ENCODE data around the gene SEC24B. TPM values are rescaled to one million over a fixed set of nuclear protein-coding genes. Genes with fewer than 3 reads are reported as not detected.

Gene SEC24B
- polyA plus RNA-seq, 1 donor from 2014 or later: 20.4 TPM

GRCh38 chr4:109390115-109390768, 43.4 kb upstream of the SEC24B start:
- H3K4me2 ChIP-seq (ENCODE audit: low read length): no peak overlapping the region
- H3K79me2 ChIP-seq (replicated peaks; ENCODE audit: insufficient read depth, low read length): no peaks in the 10 kb centered on the region
- no peak for TF ChIP-seq EP300 (conservative IDR thresholded peaks at IDR 0.05; ENCODE audit: poor library complexity, severe bottlenecking)
- TF ChIP-seq MXI1 (conservative IDR thresholded peaks at IDR 0.05; ENCODE audit: poor library complexity, severe bottlenecking): no peak
- no peak for TF ChIP-seq CTCF (IDR thresholded peaks at IDR 0.05; ENCODE audit: poor library complexity, severe bottlenecking)
- no peak for TF ChIP-seq RAD21 (conservative IDR thresholded peaks at IDR 0.05)
- no peak for TF ChIP-seq REST (IDR thresholded peaks at IDR 0.05; ENCODE audit: borderline replicate concordance)
- no peak for TF ChIP-seq EZH2 (IDR thresholded peaks at IDR 0.05; ENCODE audit: borderline replicate concordance, insufficient read depth, low read length, poor library complexity, severe bottlenecking)
- no peaks in the 10 kb centered on the region for H3K9me2 ChIP-seq (ENCODE audit: insufficient read depth, low read length)
- no peaks in the 10 kb centered on the region for H3F3A ChIP-seq (ENCODE audit: insufficient read depth, low read length, poor library complexity, severe bottlenecking)
- H3K27ac ChIP-seq (ENCODE audit: low read length): no peak overlapping the region
- no peaks in the 10 kb centered on the region for H3K36me3 ChIP-seq (ENCODE audit: insufficient read depth, low read length)
- H3K9me3 ChIP-seq (ENCODE audit: low read length): no peaks in the 10 kb centered on the region
- H2AFZ ChIP-seq (ENCODE audit: low read depth, low read length): no peak overlapping the region
- H3K4me3 ChIP-seq (ENCODE audit: low read length): no peak overlapping the region
- no peaks in the 10 kb centered on the region for H4K20me1 ChIP-seq (ENCODE audit: insufficient read depth)
- no peaks in the 10 kb centered on the region for H3K27me3 ChIP-seq (ENCODE audit: insufficient read depth, low read depth, low read length)
- no peak overlapping the region for H3K9ac ChIP-seq (ENCODE audit: low read length)

- no peak for TF ChIP-seq MXI1 (conservative IDR thresholded peaks at IDR 0.05; ENCODE audit: poor library complexity, severe bottlenecking)
- TF ChIP-seq CTCF (IDR thresholded peaks at IDR 0.05; ENCODE audit: poor library complexity, severe bottlenecking): no peak
- no peak for TF ChIP-seq EP300 (conservative IDR thresholded peaks at IDR 0.05; ENCODE audit: poor library complexity, severe bottlenecking)
- TF ChIP-seq POLR2AphosphoS5 (IDR thresholded peaks at IDR 0.05): no peak
- no peak for TF ChIP-seq RAD21 (conservative IDR thresholded peaks at IDR 0.05)
- TF ChIP-seq TAF1 (IDR thresholded peaks at IDR 0.05; ENCODE audit: low read depth): no peak
- no peak for TF ChIP-seq REST (IDR thresholded peaks at IDR 0.05; ENCODE audit: borderline replicate concordance)
- no peak for TF ChIP-seq SMC3 (conservative IDR thresholded peaks at IDR 0.05; ENCODE audit: poor library complexity)
- no peak for TF ChIP-seq EZH2 (IDR thresholded peaks at IDR 0.05; ENCODE audit: borderline replicate concordance, insufficient read depth, low read length, poor library complexity, severe bottlenecking)
- H3F3A ChIP-seq (ENCODE audit: insufficient read depth, low read length, poor library complexity, severe bottlenecking): no peaks in the 10 kb centered on the region
- no peak overlapping the region for H2AFZ ChIP-seq (ENCODE audit: low read depth, low read length)
Observed at GRCh38 chr4:109395694-109396093, 37.9 kb upstream of the SEC24B start.

More at GRCh38 chr4:109395694-109396093, 37.9 kb upstream of the SEC24B start:
- Histone ChIP-seq H3K9me2 (ENCODE audit: insufficient read depth, low read length) (no peaks in the 10 kb centered on the region), H3K79me2 (replicated peaks; ENCODE audit: insufficient read depth, low read length) (no peaks in the 10 kb centered on the region), H3K4me3 (ENCODE audit: low read length) (no peak overlapping the region), H3K9me3 (ENCODE audit: low read length) (no peaks in the 10 kb centered on the region), H4K20me1 (ENCODE audit: insufficient read depth) (no peaks in the 10 kb centered on the region), H3K9ac (ENCODE audit: low read length) (no peak overlapping the region), H3K36me3 (ENCODE audit: insufficient read depth, low read length) (no peaks in the 10 kb centered on the region), H3K27me3 (ENCODE audit: insufficient read depth, low read depth, low read length) (no peaks in the 10 kb centered on the region), H3K4me2 (ENCODE audit: low read length) (no peak overlapping the region), H3K27ac (ENCODE audit: low read length) (no peak overlapping the region)
